ENCODE data around the gene ABCC4. TPM values are rescaled to one million over a fixed set of nuclear protein-coding genes. Genes with fewer than 3 reads are reported as not detected.

ABCC4 gene
- total and polyA plus RNA-seq, 2 of the 13 experiments (the other 11 are each of a cell fraction or from before 2014, with no cell fraction given) = 4.2 to 11.3 TPM

- no peak for TF ChIP-seq ZBTB4 (CRISPR knock-in tag; IDR thresholded peaks at IDR 0.05; ENCODE audit: borderline replicate concordance)
- TF ChIP-seq ZNF30 (CRISPR knock-in tag; IDR thresholded peaks at IDR 0.05) = no peak
- TF ChIP-seq NFYC (CRISPR knock-in tag; IDR thresholded peaks at IDR 0.05) = no peak
- TF ChIP-seq ZNF367 (CRISPR knock-in tag; IDR thresholded peaks at IDR 0.05; ENCODE audit: borderline replicate concordance) = no peak
- no peak for TF ChIP-seq CC2D1A (CRISPR knock-in tag; IDR thresholded peaks at IDR 0.05)
- TF ChIP-seq XBP1 (CRISPR knock-in tag; IDR thresholded peaks at IDR 0.05) = no peak
- no peak for TF ChIP-seq MAFK (conservative IDR thresholded peaks at IDR 0.05 in 1 of 2, IDR thresholded peaks at IDR 0.05 in 1 of 2; ENCODE audit: low read length in 2 of 2)
These were observed 16.1 kb upstream of the ABCC4 start (continued) for GRCh38 chr13:95317039-95317989.

- POLR2A ChIA-PET = no interaction called here
These were observed 14.5 kb upstream of the ABCC4 start for GRCh38 chr13:95315752-95316151.

More at GRCh38 chr13:95315752-95316151, 14.5 kb upstream of the ABCC4 start:
- DNase-seq (ENCODE audit: low spot score) = no peak
- H3K36me3 ChIP-seq (replicated peaks in 1 of 2; ENCODE audit: control insufficient read depth in 1 of 2, insufficient read depth in 2 of 2, low read length in 2 of 2) = no peaks in the 10 kb centered on the region
- no peak for ATAC-seq
- intact Hi-C loops (cut with micrococcal nuclease; ENCODE audit: unreplicated experiment) = loop anchor here (1.0 to 2.0 kb wide), 2 partner anchors 19 to 40 kb away; no protein-coding TSS in a partner anchor
- no peaks in the 10 kb centered on the region for H3K9me3 ChIP-seq (ENCODE audit: low read length)
- no TSS peak for BruUV-seq (replicated peaks)
- no peak for FAIRE-seq
- H3K9ac ChIP-seq (ENCODE audit: insufficient read depth, low read depth, low read length) = no peak overlapping the region
- CTCF ChIA-PET (ENCODE audit: low intra/inter-chr PET ratio, low total read pairs) = no interaction called here
- H3K27me3 ChIP-seq (ENCODE audit: control insufficient read depth in 1 of 2, insufficient read depth in 2 of 2, low read length in 2 of 2) = no peaks in the 10 kb centered on the region
- H3K4me2 ChIP-seq (ENCODE audit: low read depth, low read length) = no peak overlapping the region
- H3K79me2 ChIP-seq (ENCODE audit: insufficient read depth, low read length) = no peaks in the 10 kb centered on the region
- 67% methylated on average over 3 of the region's 3 CpGs for WGBS (ENCODE audit: low lambda C conversion rate)
- peaks cover 20% of the 10 kb centered on the region for H3K4me1 ChIP-seq (ENCODE audit: insufficient read depth, low read length)
- TF ChIP-seq GLMP (CRISPR knock-in tag; IDR thresholded peaks at IDR 0.05; ENCODE audit: borderline replicate concordance) = no peak
- no peak for TF ChIP-seq SRF (IDR thresholded peaks at IDR 0.05; ENCODE audit: low read depth, low read length)
- no peak for TF ChIP-seq NFE2L1 (CRISPR knock-in tag; IDR thresholded peaks at IDR 0.05; ENCODE audit: borderline replicate concordance)
- no peak for TF ChIP-seq YY1 (IDR thresholded peaks at IDR 0.05; ENCODE audit: insufficient read depth, insufficient replicate concordance, low read depth, low read length)
- TF ChIP-seq NFIC (IDR thresholded peaks at IDR 0.05; ENCODE audit: low read length) = no peak
- TF ChIP-seq CCDC6 (CRISPR knock-in tag; IDR thresholded peaks at IDR 0.05) = no peak
- TF ChIP-seq IRF2 (CRISPR knock-in tag; IDR thresholded peaks at IDR 0.05) = no peak
- TF ChIP-seq HNRNPLL (IDR thresholded peaks at IDR 0.05; ENCODE audit: low read depth, low read length, poor library complexity, severe bottlenecking) = no peak
- TF ChIP-seq NFIB (CRISPR knock-in tag; IDR thresholded peaks at IDR 0.05; ENCODE audit: borderline replicate concordance) = no peak
- no peak for TF ChIP-seq MATR3 (CRISPR knock-in tag; IDR thresholded peaks at IDR 0.05)
- TF ChIP-seq ZNF605 (CRISPR knock-in tag; IDR thresholded peaks at IDR 0.05) = no peak
- H4K20me1 ChIP-seq (ENCODE audit: insufficient read depth, low read length) = no peaks in the 10 kb centered on the region
- no peak overlapping the region for H3K4me3 ChIP-seq (replicated peaks in 1 of 3; ENCODE audit: insufficient read depth in 1 of 3, low read depth in 2 of 3, low read length in 3 of 3)
- no peak overlapping the region for H2AFZ ChIP-seq (ENCODE audit: low read length)
- in situ Hi-C loops (cut with HindIII; ENCODE audit: extremely low pct_ligation_motif_present, low pct_unique_long_range_greater_than_20kb) = no loop called here
- no peak overlapping the region for H3K27ac ChIP-seq (ENCODE audit: extremely low read length, insufficient read depth, low read length)

All from HepG2 (cell line).